Suppressor macrophage (primary cell): Measurements from ENCODE around the gene CYP26A1.

Experiments used
- DNase-seq, 4 experiments: peaks; one replicate each; pipeline ENCODE4 v3.0.0-alpha.2; 2020 to 2022
- total RNA-seq, 17 experiments: gene quantifications; one replicate each; lab custom pipeline; 2026; ENCODE audit warnings: mixed read lengths in 6 of 17, inconsistent platforms in 3 of 17; lab: John Stamatoyannopoulos, UW

Gene CYP26A1
- 0 to 0.77 (median 0) reads per million in 17 experiments for total RNA-seq

GRCh38 chr10:93073539-93074146 lies at the start of gene CYP26A1:
Gene CYP26A1, plus strand, starts transcription at chr10:93073893. Its CDS starts 42 bp downstream, at chr10:93073935.
- DNase-seq: no peak

GRCh38 chr10:93026072-93026471 lies 47.6 kb upstream of the CYP26A1 start:
- no peak for DNase-seq

- DNase-seq: no peak
Measured at GRCh38 chr10:93027508-93027907, 46.2 kb upstream of the CYP26A1 start.

GRCh38 chr10:93028883-93029282 lies 44.8 kb upstream of the CYP26A1 start:
- no peak for DNase-seq

GRCh38 chr10:93030409-93030808 lies 43.3 kb upstream of the CYP26A1 start:
- DNase-seq: no peak

GRCh38 chr10:93032105-93032808 lies 41.4 kb upstream of the CYP26A1 start:
- DNase-seq: no peak

- DNase-seq: no peak
Measured at GRCh38 chr10:93032809-93033137, 40.9 kb upstream of the CYP26A1 start.

- no peak for DNase-seq
Measured at GRCh38 chr10:93034426-93034825, 39.3 kb upstream of the CYP26A1 start.

- DNase-seq: no peak
Measured at GRCh38 chr10:93039110-93039509, 34.6 kb upstream of the CYP26A1 start.

- DNase-seq: peak; percentile 27 to 49 (median 38)
Measured at GRCh38 chr10:93039721-93040120, 34.0 kb upstream of the CYP26A1 start.

GRCh38 chr10:93054486-93054885 lies 19.2 kb upstream of the CYP26A1 start:
- DNase-seq: no peak

GRCh38 chr10:93058139-93058538 lies 15.6 kb upstream of the CYP26A1 start:
- DNase-seq: no peak

GRCh38 chr10:93059975-93060886 lies 13.5 kb upstream of the CYP26A1 start, which contains the start of gene CYP26C1:
Gene CYP26C1, plus strand, starts transcription at chr10:93060798. Its CDS starts 466 bp downstream, at chr10:93061264.
- DNase-seq: no peak

GRCh38 chr10:93060887-93061593 lies 12.7 kb upstream of the CYP26A1 start:
- DNase-seq: no peak

- no peak for DNase-seq
Measured at GRCh38 chr10:93061594-93062513, 11.8 kb upstream of the CYP26A1 start.

GRCh38 chr10:93062514-93063143 lies 11.1 kb upstream of the CYP26A1 start:
- DNase-seq: peak; percentile 45 to 82 (median 60)

- DNase-seq: no peak
Measured at GRCh38 chr10:93063144-93063976, 10.3 kb upstream of the CYP26A1 start.

- DNase-seq: no peak
Measured at GRCh38 chr10:93063977-93064660, 9.6 kb upstream of the CYP26A1 start.
